Panc1 (cell line): ENCODE measurements around the gene TTC38. TPM values are rescaled to one million over a fixed set of nuclear protein-coding genes. Genes with fewer than 3 reads are reported as not detected.

Source experiments
- ATAC-seq: fragments of 200-7000 bp; cut with Tn5 transposase; 2 replicates; pipeline ENCODE4 v1.9.1; 2020; ENCODE audit warnings: mild to moderate bottlenecking, moderate library complexity
- BruUV-seq: library from RNA; stranded (reverse); fragments of 400-500 nt; replicated peaks from 2 replicates; lab custom pipeline; 2021; lab: Mats Ljungman, UMichigan
- CTCF ChIA-PET: fragments of 300-600 bp; sonication (Branson Sonifier 250); formaldehyde crosslinking; loops from one replicate; lab custom pipeline; 2022; ENCODE audit warnings: antibody characterized with exemption; lab: Charles Lee
- POLR2A ChIA-PET: fragments of 300-600 bp; sonication (Branson Sonifier 250); formaldehyde crosslinking; loops from one replicate; lab custom pipeline; 2022; ENCODE audit warnings: antibody characterized with exemption; lab: Charles Lee
- DNase-seq: peaks from one replicate; pipeline ENCODE4 v3.0.0-alpha.2; 2010; ENCODE audit warnings: low read depth, low spot score
- H3K27ac ChIP-seq: 2 replicates; pipeline ENCODE4 v1.5.1; 2011; ENCODE audit warnings: mild to moderate bottlenecking, low read length, inconsistent platforms
- H3K27me3 ChIP-seq: fragments of 200-500 bp; sonication (Bioruptor generic); 2 replicates; pipeline ENCODE4 v1.6.0; 2014; ENCODE audit warnings: low read length, inconsistent platforms; ENCODE audit not compliant: control insufficient read depth, insufficient read depth
- H3K36me3 ChIP-seq: fragments of 200-500 bp; sonication (Bioruptor generic); 2 replicates; pipeline ENCODE4 v1.5.1; 2014; ENCODE audit warnings: inconsistent platforms, mild to moderate bottlenecking, low read length, moderate library complexity; ENCODE audit not compliant: control insufficient read depth, insufficient read depth
- H3K4me1 ChIP-seq: 2 replicates; pipeline ENCODE4 v1.5.1; 2011; ENCODE audit warnings: inconsistent platforms, mild to moderate bottlenecking, low read length, moderate library complexity; ENCODE audit not compliant: control insufficient read depth, insufficient read depth
- H3K4me3 ChIP-seq, 2 experiments: 2 replicates each; pipeline ENCODE4 v1.5.1; 2011 to 2012; ENCODE audit warnings: low read depth in 2 of 2, low read length in 2 of 2, mild to moderate bottlenecking in 2 of 2, inconsistent platforms in 1 of 2, moderate library complexity in 1 of 2
- H3K9me3 ChIP-seq: fragments of 200-500 bp; sonication (Bioruptor generic); 2 replicates; pipeline ENCODE4 v1.5.1; 2014; ENCODE audit warnings: low read depth, mild to moderate bottlenecking, inconsistent platforms, low read length, moderate library complexity; ENCODE audit not compliant: control insufficient read depth, insufficient read depth
- POLR2AphosphoS5 ChIP-seq: IDR thresholded peaks from 2 replicates; pipeline ENCODE4 v1.6.1; 2012; ENCODE audit warnings: mild to moderate bottlenecking, low read depth, low read length, moderate library complexity
- SIN3A ChIP-seq: IDR thresholded peaks from 2 replicates; pipeline ENCODE4 v1.6.1; 2012; ENCODE audit warnings: low read depth, mild to moderate bottlenecking, low read length, moderate library complexity, borderline replicate concordance; ENCODE audit not compliant: insufficient read depth
- TCF7L2 ChIP-seq: IDR thresholded peaks from 2 replicates; pipeline ENCODE4 v1.6.1; 2011; ENCODE audit warnings: mild to moderate bottlenecking, low read depth, low read length, inconsistent platforms
- in situ Hi-C: cut with HindIII; loops from 2 replicates; pipeline ENCODE4 v1.10.0; 2016; ENCODE audit warnings: low sequenced_read_pairs, low pct_unique_long_range_greater_than_20kb
- intact Hi-C: fragments of 100-400 bp; cut with micrococcal nuclease; formaldehyde crosslinking; loops from one replicate; pipeline ENCODE4 v1.10.0; 2022; ENCODE audit not compliant: unreplicated experiment
- total RNA-seq: library from RNA; stranded (reverse); gene quantifications from one replicate; pipeline ENCODE4 v1.2.1, GENCODE V29; 2021; ENCODE audit not compliant: unreplicated experiment
- TF ChIP-seq, protein P1 (sequence below), 2 experiments: IDR thresholded peaks; 2 replicates each; pipeline ENCODE4 v1.6.1; 2011 to 2012; ENCODE audit warnings: low read depth in 2 of 2, control low read depth in 1 of 2, low read length in 1 of 2, mild to moderate bottlenecking in 1 of 2, moderate library complexity in 1 of 2; ENCODE audit not compliant: insufficient read depth in 1 of 2
- TF ChIP-seq, protein P2 (sequence below): fragments of 450-650 bp; IDR thresholded peaks from 2 replicates; pipeline ENCODE4 v1.5.1; 2017; ENCODE audit warnings: mild to moderate bottlenecking

The TTC38 gene
- total RNA-seq, 1 experiment from 2014 or later: 14.0 TPM

DNA sequence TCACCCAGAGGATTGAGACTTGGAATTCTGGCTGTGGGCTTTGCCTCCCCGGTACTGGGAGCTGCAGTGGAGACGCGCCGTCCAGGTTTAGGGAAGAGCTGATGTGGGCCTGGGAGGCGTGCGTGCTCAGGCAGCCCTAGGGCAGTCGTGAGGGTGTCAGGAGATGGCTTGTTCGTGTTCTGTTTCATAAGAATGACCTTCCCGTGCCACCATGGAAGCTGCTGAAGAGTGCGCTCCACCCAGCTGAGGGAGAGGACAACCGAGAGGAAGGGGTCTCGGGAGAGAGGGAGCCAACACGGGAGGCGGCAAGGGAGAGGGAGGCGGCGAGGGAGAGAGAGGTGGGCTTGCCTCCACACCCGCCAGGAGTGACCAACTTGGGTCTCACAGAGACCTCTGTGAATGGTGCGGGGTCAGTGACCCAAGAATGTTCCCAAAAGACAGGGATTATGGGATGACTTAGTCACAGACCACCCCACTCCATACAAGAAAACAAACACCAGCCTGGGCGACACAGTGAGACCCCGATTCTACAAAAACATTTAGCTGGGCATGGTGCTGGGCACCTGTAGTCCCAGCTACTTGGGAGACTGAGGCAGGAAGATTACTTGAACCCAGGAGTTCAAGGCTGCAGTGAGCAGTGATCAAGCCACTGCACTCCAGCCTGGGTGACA is 53.0 kb downstream of the TTC38 start:
- DNase-seq (no peak), ATAC-seq (no peak)
- Histone ChIP-seq H3K36me3 (peaks cover 4% of the 10 kb centered on the region; the same call in 1 of the 2 replicates), H3K27me3 (no peaks in the 10 kb centered on the region), H3K4me1 (no peaks in the 10 kb centered on the region), H3K27ac (no peak overlapping the region), H3K9me3 (no peaks in the 10 kb centered on the region), H3K4me3 (no peak overlapping the region)
- intact Hi-C loops (no loop called here), in situ Hi-C loops (loop anchor here (25.0 kb wide), 1 partner anchor 309 kb away; no protein-coding TSS in a partner anchor)
- POLR2A ChIA-PET: no interaction called here
- TF ChIP-seq TCF7L2 (no peak), SIN3A (no peak), POLR2AphosphoS5 (no peak)
- TF ChIP-seq, protein P1, sequence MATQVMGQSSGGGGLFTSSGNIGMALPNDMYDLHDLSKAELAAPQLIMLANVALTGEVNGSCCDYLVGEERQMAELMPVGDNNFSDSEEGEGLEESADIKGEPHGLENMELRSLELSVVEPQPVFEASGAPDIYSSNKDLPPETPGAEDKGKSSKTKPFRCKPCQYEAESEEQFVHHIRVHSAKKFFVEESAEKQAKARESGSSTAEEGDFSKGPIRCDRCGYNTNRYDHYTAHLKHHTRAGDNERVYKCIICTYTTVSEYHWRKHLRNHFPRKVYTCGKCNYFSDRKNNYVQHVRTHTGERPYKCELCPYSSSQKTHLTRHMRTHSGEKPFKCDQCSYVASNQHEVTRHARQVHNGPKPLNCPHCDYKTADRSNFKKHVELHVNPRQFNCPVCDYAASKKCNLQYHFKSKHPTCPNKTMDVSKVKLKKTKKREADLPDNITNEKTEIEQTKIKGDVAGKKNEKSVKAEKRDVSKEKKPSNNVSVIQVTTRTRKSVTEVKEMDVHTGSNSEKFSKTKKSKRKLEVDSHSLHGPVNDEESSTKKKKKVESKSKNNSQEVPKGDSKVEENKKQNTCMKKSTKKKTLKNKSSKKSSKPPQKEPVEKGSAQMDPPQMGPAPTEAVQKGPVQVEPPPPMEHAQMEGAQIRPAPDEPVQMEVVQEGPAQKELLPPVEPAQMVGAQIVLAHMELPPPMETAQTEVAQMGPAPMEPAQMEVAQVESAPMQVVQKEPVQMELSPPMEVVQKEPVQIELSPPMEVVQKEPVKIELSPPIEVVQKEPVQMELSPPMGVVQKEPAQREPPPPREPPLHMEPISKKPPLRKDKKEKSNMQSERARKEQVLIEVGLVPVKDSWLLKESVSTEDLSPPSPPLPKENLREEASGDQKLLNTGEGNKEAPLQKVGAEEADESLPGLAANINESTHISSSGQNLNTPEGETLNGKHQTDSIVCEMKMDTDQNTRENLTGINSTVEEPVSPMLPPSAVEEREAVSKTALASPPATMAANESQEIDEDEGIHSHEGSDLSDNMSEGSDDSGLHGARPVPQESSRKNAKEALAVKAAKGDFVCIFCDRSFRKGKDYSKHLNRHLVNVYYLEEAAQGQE (IDR thresholded peaks at IDR 0.05; ENCODE audit: insufficient read depth in 1 of 2, low read depth in 2 of 2, low read length in 1 of 2): no peak
- TF ChIP-seq, protein P2, sequence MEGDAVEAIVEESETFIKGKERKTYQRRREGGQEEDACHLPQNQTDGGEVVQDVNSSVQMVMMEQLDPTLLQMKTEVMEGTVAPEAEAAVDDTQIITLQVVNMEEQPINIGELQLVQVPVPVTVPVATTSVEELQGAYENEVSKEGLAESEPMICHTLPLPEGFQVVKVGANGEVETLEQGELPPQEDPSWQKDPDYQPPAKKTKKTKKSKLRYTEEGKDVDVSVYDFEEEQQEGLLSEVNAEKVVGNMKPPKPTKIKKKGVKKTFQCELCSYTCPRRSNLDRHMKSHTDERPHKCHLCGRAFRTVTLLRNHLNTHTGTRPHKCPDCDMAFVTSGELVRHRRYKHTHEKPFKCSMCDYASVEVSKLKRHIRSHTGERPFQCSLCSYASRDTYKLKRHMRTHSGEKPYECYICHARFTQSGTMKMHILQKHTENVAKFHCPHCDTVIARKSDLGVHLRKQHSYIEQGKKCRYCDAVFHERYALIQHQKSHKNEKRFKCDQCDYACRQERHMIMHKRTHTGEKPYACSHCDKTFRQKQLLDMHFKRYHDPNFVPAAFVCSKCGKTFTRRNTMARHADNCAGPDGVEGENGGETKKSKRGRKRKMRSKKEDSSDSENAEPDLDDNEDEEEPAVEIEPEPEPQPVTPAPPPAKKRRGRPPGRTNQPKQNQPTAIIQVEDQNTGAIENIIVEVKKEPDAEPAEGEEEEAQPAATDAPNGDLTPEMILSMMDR: no peak
- BruUV-seq: no TSS peak
- CTCF ChIA-PET: no interaction called here

DNA sequence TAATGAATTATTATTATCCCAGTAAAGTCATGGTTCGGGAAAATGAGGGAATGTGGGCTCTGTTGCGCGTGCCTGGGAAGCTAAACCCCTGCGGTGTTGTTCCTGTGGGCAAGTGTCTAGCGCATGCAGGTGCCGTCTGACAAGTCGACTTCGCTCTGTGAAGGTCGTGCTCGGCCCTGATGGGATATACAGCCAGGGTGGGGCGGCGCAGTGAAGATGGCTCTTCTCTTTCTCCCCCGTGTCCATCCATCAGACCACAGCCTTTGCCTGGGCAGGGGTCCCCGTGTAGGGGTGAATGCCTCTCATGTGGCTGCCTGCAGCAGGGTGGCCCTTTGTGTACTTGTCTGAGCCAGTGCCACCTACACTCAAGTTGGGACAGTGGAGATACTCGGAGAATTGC is 54.9 kb downstream of the TTC38 start:
- no TSS peak for BruUV-seq
- CTCF ChIA-PET: no interaction called here
- no peak overlapping the region for H3K4me3 ChIP-seq
- no peaks in the 10 kb centered on the region for H3K4me1 ChIP-seq
- in situ Hi-C loops: loop anchor here (25.0 kb wide), 1 partner anchor 310 kb away; no protein-coding TSS in a partner anchor
- H3K27ac ChIP-seq: no peak overlapping the region
- DNase-seq (no peak), ATAC-seq (no peak)
- POLR2A ChIA-PET: no interaction called here
- intact Hi-C loops: no loop called here
- peaks cover 5% of the 10 kb centered on the region for H3K36me3 ChIP-seq
- H3K9me3 ChIP-seq: no peaks in the 10 kb centered on the region
- TF ChIP-seq POLR2AphosphoS5 (no peak), SIN3A (no peak), TCF7L2 (no peak)
- TF ChIP-seq, protein P2: no peak
- TF ChIP-seq, protein P1 (IDR thresholded peaks at IDR 0.05; ENCODE audit: insufficient read depth in 1 of 2, low read depth in 2 of 2, low read length in 1 of 2): no peak
- no peaks in the 10 kb centered on the region for H3K27me3 ChIP-seq
